Transverse colon (tissue), 4 donors: ENCODE results near the gene RPRD1A.

Experiments used
- CTCF ChIP-seq, 5 experiments: fragments of 200-600 bp in 3 of 5; fragments of 450-650 bp in 2 of 5; sonication (generic) in 3 of 5; IDR thresholded peaks; 1 replicate in 2 of 5; 2 replicates in 3 of 5; pipeline ENCODE4 v1.5.1; 2016 to 2017; ENCODE audit warnings: antibody characterized with exemption in 5 of 5, inconsistent platforms in 3 of 5, mild to moderate bottlenecking in 2 of 5, moderate library complexity in 1 of 5
- EP300 ChIP-seq: sonication (generic); formaldehyde crosslinking; IDR thresholded peaks from one replicate; pipeline ENCODE4 v1.6.1; 2017; ENCODE audit warnings: antibody characterized with exemption, low read depth
- POLR2A ChIP-seq: fragments of 450-650 bp; IDR thresholded peaks from one replicate; pipeline ENCODE4 v1.6.1; 2016; ENCODE audit warnings: antibody characterized with exemption, mild to moderate bottlenecking, moderate library complexity
- POLR2AphosphoS5 ChIP-seq, 3 donors: sonication (generic); formaldehyde crosslinking; IDR thresholded peaks; one replicate each; pipeline ENCODE4 v1.6.1; 2016; ENCODE audit warnings: antibody characterized with exemption in 3 of 3

- TF ChIP-seq POLR2AphosphoS5 (IDR thresholded peaks at IDR 0.05) (no peak), CTCF (IDR thresholded peaks at IDR 0.05) (no peak), POLR2A (no peak), EP300 (no peak)
Observed at GRCh38 chr18:36034299-36034895, 33.0 kb downstream of the RPRD1A start.
